Measurements from ENCODE around the gene DDIAS.

DNA sequence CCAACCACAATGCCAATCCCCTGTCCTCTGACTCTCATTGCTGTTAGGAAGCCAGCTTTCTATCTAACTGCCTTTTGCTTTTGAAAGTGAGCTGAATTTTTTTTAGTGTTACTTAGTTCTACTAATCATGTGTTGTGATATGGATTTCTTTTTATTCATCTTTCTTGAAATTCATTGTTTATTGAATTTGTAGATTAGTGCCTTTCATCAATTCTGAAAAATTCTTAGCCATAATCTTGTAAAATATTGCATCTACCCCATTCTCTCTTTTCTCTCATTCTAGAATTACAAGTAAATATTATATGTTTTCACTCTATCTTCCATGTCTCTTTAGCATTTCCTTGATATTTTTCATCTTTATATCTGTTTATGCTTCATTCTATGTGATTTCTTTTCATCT is 47.8 kb downstream of the DDIAS start:
- TF ChIP-seq POLR2AphosphoS5 (IDR thresholded peaks at IDR 0.05; ENCODE audit: low read depth, low read length) (no peak), FOXP2 (optimal IDR thresholded peaks at IDR 0.05; ENCODE audit: borderline replicate concordance, extremely low read depth, extremely low read length, insufficient read depth) (no peak)
- TF ChIP-seq, protein P1, sequence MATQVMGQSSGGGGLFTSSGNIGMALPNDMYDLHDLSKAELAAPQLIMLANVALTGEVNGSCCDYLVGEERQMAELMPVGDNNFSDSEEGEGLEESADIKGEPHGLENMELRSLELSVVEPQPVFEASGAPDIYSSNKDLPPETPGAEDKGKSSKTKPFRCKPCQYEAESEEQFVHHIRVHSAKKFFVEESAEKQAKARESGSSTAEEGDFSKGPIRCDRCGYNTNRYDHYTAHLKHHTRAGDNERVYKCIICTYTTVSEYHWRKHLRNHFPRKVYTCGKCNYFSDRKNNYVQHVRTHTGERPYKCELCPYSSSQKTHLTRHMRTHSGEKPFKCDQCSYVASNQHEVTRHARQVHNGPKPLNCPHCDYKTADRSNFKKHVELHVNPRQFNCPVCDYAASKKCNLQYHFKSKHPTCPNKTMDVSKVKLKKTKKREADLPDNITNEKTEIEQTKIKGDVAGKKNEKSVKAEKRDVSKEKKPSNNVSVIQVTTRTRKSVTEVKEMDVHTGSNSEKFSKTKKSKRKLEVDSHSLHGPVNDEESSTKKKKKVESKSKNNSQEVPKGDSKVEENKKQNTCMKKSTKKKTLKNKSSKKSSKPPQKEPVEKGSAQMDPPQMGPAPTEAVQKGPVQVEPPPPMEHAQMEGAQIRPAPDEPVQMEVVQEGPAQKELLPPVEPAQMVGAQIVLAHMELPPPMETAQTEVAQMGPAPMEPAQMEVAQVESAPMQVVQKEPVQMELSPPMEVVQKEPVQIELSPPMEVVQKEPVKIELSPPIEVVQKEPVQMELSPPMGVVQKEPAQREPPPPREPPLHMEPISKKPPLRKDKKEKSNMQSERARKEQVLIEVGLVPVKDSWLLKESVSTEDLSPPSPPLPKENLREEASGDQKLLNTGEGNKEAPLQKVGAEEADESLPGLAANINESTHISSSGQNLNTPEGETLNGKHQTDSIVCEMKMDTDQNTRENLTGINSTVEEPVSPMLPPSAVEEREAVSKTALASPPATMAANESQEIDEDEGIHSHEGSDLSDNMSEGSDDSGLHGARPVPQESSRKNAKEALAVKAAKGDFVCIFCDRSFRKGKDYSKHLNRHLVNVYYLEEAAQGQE (IDR thresholded peaks at IDR 0.05; ENCODE audit: insufficient read depth in 1 of 2, low read depth in 2 of 2, low read length in 2 of 2): no peak

Measured in PFSK-1 (cell line).